GM23338 (cell line): Measurements from ENCODE around the gene UGDH. TPM values are rescaled to one million over a fixed set of nuclear protein-coding genes. Genes with fewer than 3 reads are reported as not detected.

Experiments
- ATAC-seq: fragments of 200-7000 bp; cut with Tn5 transposase; 3 replicates; pipeline ENCODE4 v1.9.1; 2020
- DNase-seq: peaks from one replicate; pipeline ENCODE4 v3.0.0-alpha.2; 2015; ENCODE audit warnings: low spot score
- H2AFZ ChIP-seq: fragments of 200-600 bp; sonication (generic); 2 replicates; pipeline ENCODE4 v1.8.0; 2016; ENCODE audit warnings: antibody characterized with exemption, mild to moderate bottlenecking, moderate library complexity
- H3F3A ChIP-seq: fragments of 200-600 bp; sonication (generic); replicated peaks from 2 replicates; pipeline ENCODE4 v1.8.0; 2017; ENCODE audit warnings: antibody characterized with exemption, mixed run types, low read depth
- H3K27ac ChIP-seq: fragments of 200-600 bp; sonication (generic); 2 replicates; pipeline ENCODE4 v1.6.1; 2016; ENCODE audit warnings: low read depth
- H3K27me3 ChIP-seq: fragments of 200-600 bp; sonication (generic); 2 replicates; pipeline ENCODE4 v1.8.0; 2016; ENCODE audit warnings: mild to moderate bottlenecking, mixed run types, moderate library complexity; ENCODE audit not compliant: insufficient read depth
- H3K36me3 ChIP-seq: fragments of 200-600 bp; sonication (generic); 2 replicates; pipeline ENCODE4 v1.8.0; 2016; ENCODE audit warnings: mild to moderate bottlenecking; ENCODE audit not compliant: insufficient read depth
- H3K4me1 ChIP-seq: fragments of 200-600 bp; sonication (generic); 2 replicates; pipeline ENCODE4 v1.8.0; 2016; ENCODE audit warnings: mild to moderate bottlenecking, moderate library complexity; ENCODE audit not compliant: insufficient read depth
- H3K4me2 ChIP-seq: fragments of 200-600 bp; sonication (generic); 2 replicates; pipeline ENCODE4 v1.7.1; 2017; ENCODE audit warnings: mixed run types
- H3K4me3 ChIP-seq: fragments of 200-600 bp; sonication (generic); 2 replicates; pipeline ENCODE4 v1.6.1; 2016; ENCODE audit warnings: mixed run types
- H3K79me2 ChIP-seq: fragments of 200-600 bp; sonication (generic); replicated peaks from 2 replicates; pipeline ENCODE4 v1.8.0; 2017; ENCODE audit warnings: mild to moderate bottlenecking; ENCODE audit not compliant: insufficient read depth
- H3K9me2 ChIP-seq: fragments of 200-600 bp; sonication (generic); 2 replicates; pipeline ENCODE4 v1.8.0; 2017; ENCODE audit not compliant: insufficient read depth
- H4K20me1 ChIP-seq: fragments of 200-600 bp; sonication (generic); replicated peaks from 2 replicates; pipeline ENCODE4 v1.8.0; 2017; ENCODE audit warnings: mild to moderate bottlenecking; ENCODE audit not compliant: insufficient read depth
- H3K27ac Mint-ChIP-seq: 2 replicates; pipeline ENCODE4 v1.8.0; 2020; ENCODE audit warnings: inconsistent platforms, mild to moderate bottlenecking, moderate library complexity, mixed read lengths
- H3K27me3 Mint-ChIP-seq: 3 replicates; pipeline ENCODE4 v1.8.0; 2022; ENCODE audit warnings: low read depth, mild to moderate bottlenecking, moderate library complexity, mixed read lengths, inconsistent platforms; ENCODE audit not compliant: insufficient read depth, poor library complexity
- H3K36me3 Mint-ChIP-seq: 3 replicates; pipeline ENCODE4 v1.8.0; 2021; ENCODE audit warnings: low read depth, mild to moderate bottlenecking, inconsistent platforms, moderate library complexity, mixed read lengths
- H3K4me1 Mint-ChIP-seq: 3 replicates; pipeline ENCODE4 v1.8.0; 2020; ENCODE audit warnings: mild to moderate bottlenecking, inconsistent platforms, mixed read lengths
- H3K4me3 Mint-ChIP-seq: 3 replicates; pipeline ENCODE4 v1.8.0; 2021; ENCODE audit warnings: moderate library complexity, mild to moderate bottlenecking, inconsistent platforms, mixed read lengths
- H3K9me3 Mint-ChIP-seq: 3 replicates; pipeline ENCODE4 v1.8.0; 2020; ENCODE audit warnings: moderate library complexity, mild to moderate bottlenecking, inconsistent platforms, mixed read lengths
- CREB1 ChIP-seq: fragments of 250-450 bp; sonication (Bioruptor Pico); IDR thresholded peaks from 2 replicates; pipeline ENCODE4 v1.5.0; 2020; ENCODE audit warnings: low read depth, mild to moderate bottlenecking, moderate library complexity
- CTCF ChIP-seq, 2 experiments: fragments of 200-600 bp in 1 of 2; sonication (generic) in 1 of 2; conservative IDR thresholded peaks; 2 replicates each; pipeline versions ENCODE4 v1.5.1 to v1.6.1; 2016 to 2017; ENCODE audit warnings: antibody characterized with exemption in 2 of 2, low read depth in 2 of 2, mild to moderate bottlenecking in 2 of 2, moderate library complexity in 1 of 2
- ETS1 ChIP-seq: IDR thresholded peaks from 2 replicates; pipeline ENCODE4 v1.6.1; 2016; ENCODE audit warnings: antibody characterized with exemption
- EZH2 ChIP-seq: fragments of 200-600 bp; sonication (generic); IDR thresholded peaks from one replicate; pipeline ENCODE4 v1.8.0; 2017; ENCODE audit warnings: antibody characterized with exemption, mild to moderate bottlenecking, low read depth; ENCODE audit not compliant: unreplicated experiment
- JUNB ChIP-seq: IDR thresholded peaks from one replicate; pipeline ENCODE4 v1.6.1; 2016; ENCODE audit warnings: antibody characterized with exemption; ENCODE audit not compliant: unreplicated experiment
- NANOG ChIP-seq: IDR thresholded peaks from 2 replicates; pipeline ENCODE4 v1.6.1; 2016; ENCODE audit warnings: antibody characterized with exemption, borderline replicate concordance
- POLR2AphosphoS5 ChIP-seq: IDR thresholded peaks from 2 replicates; pipeline ENCODE4 v1.6.1; 2016; ENCODE audit warnings: antibody characterized with exemption, low read depth
- ZNF114 ChIP-seq: fragments of 250-450 bp; sonication (Bioruptor Pico); IDR thresholded peaks from 2 replicates; pipeline ENCODE4 v1.5.0; 2020; ENCODE audit warnings: mild to moderate bottlenecking, moderate library complexity
- ZNF331 ChIP-seq: fragments of 250-450 bp; sonication (Bioruptor Pico); IDR thresholded peaks from 2 replicates; pipeline ENCODE4 v1.5.0; 2020; ENCODE audit warnings: low read depth, mild to moderate bottlenecking, moderate library complexity
- ZNF462 ChIP-seq: fragments of 250-450 bp; sonication (Bioruptor Pico); IDR thresholded peaks from 2 replicates; pipeline ENCODE4 v1.5.0; 2020; ENCODE audit warnings: mild to moderate bottlenecking, moderate library complexity
- polyA plus RNA-seq: library from polyadenylated mRNA; unstranded; fragments of >200 nt; fragmentation: Nextera tagmentation; extraction: Ambion mirVana; gene quantifications from 2 replicates; pipeline ENCODE4 v1.2.1, GENCODE V29; 2016
- total RNA-seq: library from RNA; depleted of rRNA; stranded (reverse); fragments of >200 nt; shearing (Covaris generic); gene quantifications from 2 replicates; pipeline ENCODE4 v1.2.3, GENCODE V29; 2014

The UGDH gene
- total and polyA plus RNA-seq, 2 experiments from 2014 or later: 48.9 to 81.3 TPM

- no peak overlapping the region for H3K4me2 ChIP-seq
- H3K4me1 Mint-ChIP-seq: peaks cover 27% of the 10 kb centered on the region; the same call in 2 of the 3 replicates
- H3F3A ChIP-seq: peaks cover 71% of the 10 kb centered on the region
- no peak for TF ChIP-seq JUNB
- peak overlapping the region; percentile 82 for H3K27ac ChIP-seq
- H4K20me1 ChIP-seq: peaks cover 32% of the 10 kb centered on the region
- ATAC-seq: no peak
- H3K27me3 Mint-ChIP-seq: peaks cover 7% of the 10 kb centered on the region
- peaks cover 62% of the 10 kb centered on the region for H3K36me3 Mint-ChIP-seq
- DNase-seq: no peak
- no peaks in the 10 kb centered on the region for H3K9me2 ChIP-seq
- H3K4me1 ChIP-seq: peaks cover 9% of the 10 kb centered on the region; the same call in 1 of the 2 replicates
- H3K4me3 Mint-ChIP-seq: no peak overlapping the region
- H3K27ac Mint-ChIP-seq: peak overlapping the region; percentile 39; the same call in 1 of the 2 replicates
- H3K27me3 ChIP-seq: no peaks in the 10 kb centered on the region
- no peaks in the 10 kb centered on the region for H3K9me3 Mint-ChIP-seq
- H3K79me2 ChIP-seq: peaks cover 18% of the 10 kb centered on the region
- no peak overlapping the region for H2AFZ ChIP-seq
- H3K36me3 ChIP-seq: peaks cover 53% of the 10 kb centered on the region
- H3K4me3 ChIP-seq: no peak overlapping the region
These were observed 75.7 kb downstream of the UGDH start for GRCh38 chr4:39451423-39452023.

- H3K36me3 ChIP-seq: peaks cover 44% of the 10 kb centered on the region
- no peak overlapping the region for H2AFZ ChIP-seq
- no peak for TF ChIP-seq ZNF114 (CRISPR knock-in tag)
- no peak for TF ChIP-seq ZNF462 (CRISPR knock-in tag)
- no peak for TF ChIP-seq CREB1 (CRISPR knock-in tag)
- TF ChIP-seq NANOG: no peak
- no peak for TF ChIP-seq CTCF (conservative IDR thresholded peaks at IDR 0.05; ENCODE audit: low read depth in 2 of 2)
- no peak for TF ChIP-seq JUNB
- no peak for TF ChIP-seq ETS1
- TF ChIP-seq POLR2AphosphoS5: no peak
- TF ChIP-seq EZH2: no peak
- no peak for TF ChIP-seq ZNF331 (CRISPR knock-in tag)
- peaks cover 8% of the 10 kb centered on the region for H3K79me2 ChIP-seq
- DNase-seq (no peak), ATAC-seq (no peak)
- Mint-ChIP-seq H3K4me3 (no peak overlapping the region; the same call in 2 of the 3 replicates), H3K9me3 (no peaks in the 10 kb centered on the region), H3K27me3 (peaks cover 7% of the 10 kb centered on the region), H3K27ac (peak overlapping the region; percentile 71; the same call in 1 of the 2 replicates), H3K4me1 (peaks cover 26% of the 10 kb centered on the region; the same call in 2 of the 3 replicates), H3K36me3 (peaks cover 53% of the 10 kb centered on the region)
- peaks cover 69% of the 10 kb centered on the region for H3F3A ChIP-seq
- H3K27me3 ChIP-seq: no peaks in the 10 kb centered on the region
- H3K4me2 ChIP-seq: no peak overlapping the region
- H3K4me3 ChIP-seq: no peak overlapping the region
- H3K4me1 ChIP-seq: peaks cover 4% of the 10 kb centered on the region; the same call in 1 of the 2 replicates
- peak overlapping the region; percentile 82; the same call in 1 of the 2 replicates for H3K27ac ChIP-seq
- H3K9me2 ChIP-seq: no peaks in the 10 kb centered on the region
- H4K20me1 ChIP-seq: peaks cover 23% of the 10 kb centered on the region
These were observed 76.6 kb downstream of the UGDH start for GRCh38 chr4:39450618-39451017.
